ENCODE data around the gene SH3TC1.

The SH3TC1 gene

GRCh38 chr4:8215641-8216442 lies 16.8 kb downstream of the SH3TC1 start:
- no peak for TF ChIP-seq POLR2AphosphoS5 (IDR thresholded peaks at IDR 0.05; ENCODE audit: borderline replicate concordance, low read depth, low read length)
- no peak for TF ChIP-seq FOXP2 (optimal IDR thresholded peaks at IDR 0.05; ENCODE audit: control extremely low read depth, extremely low read length, insufficient read depth)
- no peak for TF ChIP-seq EZH2 (IDR thresholded peaks at IDR 0.05)
- Histone ChIP-seq H3K9ac (ENCODE audit: insufficient read length) (no peak overlapping the region), H3K36me3 (ENCODE audit: insufficient read depth, low read length) (no peaks in the 10 kb centered on the region), H3K4me3 (no peak overlapping the region), H3K27ac (no peak overlapping the region), H3K9me3 (ENCODE audit: low read depth, low read length) (no peaks in the 10 kb centered on the region)
- no peak for DNase-seq (ENCODE audit: low read depth, low spot score)

GRCh38 chr4:8216443-8217245 lies 17.6 kb downstream of the SH3TC1 start:
- Histone ChIP-seq H3K27ac (no peak overlapping the region), H3K9me3 (ENCODE audit: low read depth, low read length) (no peaks in the 10 kb centered on the region), H3K4me3 (no peak overlapping the region), H3K9ac (ENCODE audit: insufficient read length) (no peak overlapping the region), H3K36me3 (ENCODE audit: insufficient read depth, low read length) (no peaks in the 10 kb centered on the region)
- TF ChIP-seq FOXP2 (optimal IDR thresholded peaks at IDR 0.05; ENCODE audit: control extremely low read depth, extremely low read length, insufficient read depth) = no peak
- TF ChIP-seq POLR2AphosphoS5 (IDR thresholded peaks at IDR 0.05; ENCODE audit: borderline replicate concordance, low read depth, low read length) = no peak
- no peak for TF ChIP-seq EZH2 (IDR thresholded peaks at IDR 0.05)
- no peak for DNase-seq (ENCODE audit: low read depth, low spot score)

GRCh38 chr4:8217246-8217511 lies 18.1 kb downstream of the SH3TC1 start:
- H3K9ac ChIP-seq (ENCODE audit: insufficient read length) = no peak overlapping the region
- no peaks in the 10 kb centered on the region for H3K36me3 ChIP-seq (ENCODE audit: insufficient read depth, low read length)
- no peak overlapping the region for H3K4me3 ChIP-seq
- no peak for DNase-seq (ENCODE audit: low read depth, low spot score)
- H3K9me3 ChIP-seq (ENCODE audit: low read depth, low read length) = no peaks in the 10 kb centered on the region
- H3K27ac ChIP-seq = no peak overlapping the region
- TF ChIP-seq EZH2 (IDR thresholded peaks at IDR 0.05) = no peak
- TF ChIP-seq POLR2AphosphoS5 (IDR thresholded peaks at IDR 0.05; ENCODE audit: borderline replicate concordance, low read depth, low read length) = no peak
- no peak for TF ChIP-seq FOXP2 (optimal IDR thresholded peaks at IDR 0.05; ENCODE audit: control extremely low read depth, extremely low read length, insufficient read depth)

GRCh38 chr4:8217871-8218270 lies 18.8 kb downstream of the SH3TC1 start:
- no peaks in the 10 kb centered on the region for H3K9me3 ChIP-seq (ENCODE audit: low read depth, low read length)
- DNase-seq (ENCODE audit: low read depth, low spot score) = no peak
- H3K27ac ChIP-seq = no peak overlapping the region
- no peaks in the 10 kb centered on the region for H3K36me3 ChIP-seq (ENCODE audit: insufficient read depth, low read length)
- no peak overlapping the region for H3K4me3 ChIP-seq
- no peak overlapping the region for H3K9ac ChIP-seq (ENCODE audit: insufficient read length)
- TF ChIP-seq EZH2 (IDR thresholded peaks at IDR 0.05) = no peak
- no peak for TF ChIP-seq POLR2AphosphoS5 (IDR thresholded peaks at IDR 0.05; ENCODE audit: borderline replicate concordance, low read depth, low read length)
- TF ChIP-seq FOXP2 (optimal IDR thresholded peaks at IDR 0.05; ENCODE audit: control extremely low read depth, extremely low read length, insufficient read depth) = no peak

- H3K27ac ChIP-seq = no peak overlapping the region
- no peak for TF ChIP-seq FOXP2 (optimal IDR thresholded peaks at IDR 0.05; ENCODE audit: control extremely low read depth, extremely low read length, insufficient read depth)
- no peak for TF ChIP-seq EZH2 (IDR thresholded peaks at IDR 0.05)
- TF ChIP-seq POLR2AphosphoS5 (IDR thresholded peaks at IDR 0.05; ENCODE audit: borderline replicate concordance, low read depth, low read length) = no peak
- H3K9ac ChIP-seq (ENCODE audit: insufficient read length) = no peak overlapping the region
- no peaks in the 10 kb centered on the region for H3K36me3 ChIP-seq (ENCODE audit: insufficient read depth, low read length)
- no peak for DNase-seq (ENCODE audit: low read depth, low spot score)
- H3K9me3 ChIP-seq (ENCODE audit: low read depth, low read length) = no peaks in the 10 kb centered on the region
- no peak overlapping the region for H3K4me3 ChIP-seq
These were observed 19.4 kb downstream of the SH3TC1 start for GRCh38 chr4:8218371-8219031.

DNA sequence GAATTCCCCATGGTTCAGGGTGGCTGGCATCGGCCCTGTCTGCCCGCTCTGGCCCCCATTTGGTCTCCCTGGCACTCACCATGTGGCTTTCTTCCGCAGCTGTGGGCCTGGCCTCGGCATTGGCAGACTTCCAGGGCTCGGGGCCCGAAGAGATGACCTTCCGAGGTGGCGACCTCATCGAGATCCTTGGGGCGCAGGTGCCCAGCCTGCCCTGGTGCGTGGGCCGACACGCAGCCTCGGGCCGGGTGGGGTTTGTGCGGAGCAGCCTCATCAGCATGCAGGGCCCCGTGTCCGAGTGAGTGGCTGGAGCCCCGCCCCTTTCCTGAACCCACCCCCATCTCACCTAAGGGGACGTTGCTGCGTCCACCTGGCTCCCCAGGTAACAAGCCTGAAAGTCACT lies 20.1 kb downstream of the SH3TC1 start:
- no peak overlapping the region for H3K9ac ChIP-seq (ENCODE audit: insufficient read length)
- H3K36me3 ChIP-seq (ENCODE audit: insufficient read depth, low read length) = no peaks in the 10 kb centered on the region
- no peak overlapping the region for H3K27ac ChIP-seq
- DNase-seq (ENCODE audit: low read depth, low spot score) = no peak
- TF ChIP-seq EZH2 (IDR thresholded peaks at IDR 0.05) = no peak
- TF ChIP-seq POLR2AphosphoS5 (IDR thresholded peaks at IDR 0.05; ENCODE audit: borderline replicate concordance, low read depth, low read length) = no peak
- no peak for TF ChIP-seq FOXP2 (optimal IDR thresholded peaks at IDR 0.05; ENCODE audit: control extremely low read depth, extremely low read length, insufficient read depth)
- H3K9me3 ChIP-seq (ENCODE audit: low read depth, low read length) = no peaks in the 10 kb centered on the region
- H3K4me3 ChIP-seq = no peak overlapping the region

DNA sequence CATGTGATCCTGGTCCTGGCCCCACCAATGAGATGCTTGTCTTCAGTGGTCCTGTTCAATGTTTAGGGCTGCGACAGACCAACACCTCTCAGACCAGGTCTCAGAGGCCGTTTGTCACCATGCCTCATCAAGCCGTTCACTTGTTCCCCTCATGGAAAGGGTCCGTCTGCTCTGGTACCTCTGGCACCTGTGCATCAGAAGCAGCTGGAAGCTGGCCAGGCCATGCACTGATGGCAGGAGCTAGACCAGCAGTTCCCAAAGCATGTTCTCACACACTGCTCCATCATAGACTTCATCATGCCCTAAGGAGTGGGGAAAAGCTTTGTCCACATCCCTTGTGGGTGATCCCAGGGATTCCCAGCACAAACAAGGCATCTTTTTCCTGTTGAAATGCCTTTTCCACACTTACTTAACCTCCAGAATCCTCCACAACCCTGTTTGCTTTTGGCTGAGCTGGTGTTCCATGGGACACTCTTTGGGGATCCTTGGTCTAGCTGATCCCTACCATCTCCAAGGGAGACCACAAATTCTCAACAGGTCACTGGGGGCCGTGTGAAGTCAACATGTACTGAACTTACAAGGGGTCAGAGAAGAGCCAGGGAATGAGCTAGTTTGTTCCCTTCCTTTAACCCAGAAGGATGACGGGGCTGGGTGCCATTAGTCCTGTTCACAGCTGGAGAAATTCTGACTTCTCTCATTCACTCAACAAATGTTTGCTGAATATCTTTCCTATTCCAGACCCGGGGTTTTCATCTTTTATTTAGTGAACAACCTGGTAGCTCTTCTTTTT lies 21.8 kb downstream of the SH3TC1 start:
- TF ChIP-seq EZH2 (IDR thresholded peaks at IDR 0.05) (no peak), POLR2AphosphoS5 (IDR thresholded peaks at IDR 0.05; ENCODE audit: borderline replicate concordance, low read depth, low read length) (no peak), FOXP2 (optimal IDR thresholded peaks at IDR 0.05; ENCODE audit: control extremely low read depth, extremely low read length, insufficient read depth) (no peak)
- Histone ChIP-seq H3K36me3 (ENCODE audit: insufficient read depth, low read length) (no peaks in the 10 kb centered on the region), H3K9ac (ENCODE audit: insufficient read length) (no peak overlapping the region), H3K27ac (no peak overlapping the region), H3K4me3 (no peak overlapping the region), H3K9me3 (ENCODE audit: low read depth, low read length) (no peaks in the 10 kb centered on the region)
- DNase-seq (ENCODE audit: low read depth, low spot score) = no peak
